GM18858 (cell line): ENCODE measurements around the gene SESTD1.

Source experiments
- ATAC-seq: cut with Tn5 transposase; IDR thresholded peaks from one replicate; pipeline ENCODE4 v1.9.1; 2021; ENCODE audit not compliant: unreplicated experiment

Gene SESTD1

DNA sequence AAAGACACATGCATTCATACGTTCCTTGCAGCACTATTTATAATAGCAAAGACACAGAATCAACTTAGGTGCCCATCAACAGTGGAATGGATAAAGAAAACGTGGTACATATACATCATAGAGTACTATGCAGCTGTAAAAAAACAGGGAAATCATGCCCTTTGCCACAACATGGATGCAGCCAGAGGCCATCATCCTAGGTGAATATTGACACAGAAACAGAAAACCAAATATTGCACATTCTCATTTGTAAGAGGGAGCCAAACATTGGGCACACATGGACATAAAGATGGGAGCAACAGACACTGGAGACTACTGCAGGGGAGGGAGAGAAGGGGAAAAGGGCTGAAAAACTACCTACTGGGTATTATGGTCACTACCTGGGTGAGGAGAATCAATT is 73.5 kb downstream of the SESTD1 start:
- ATAC-seq: no peak

DNA sequence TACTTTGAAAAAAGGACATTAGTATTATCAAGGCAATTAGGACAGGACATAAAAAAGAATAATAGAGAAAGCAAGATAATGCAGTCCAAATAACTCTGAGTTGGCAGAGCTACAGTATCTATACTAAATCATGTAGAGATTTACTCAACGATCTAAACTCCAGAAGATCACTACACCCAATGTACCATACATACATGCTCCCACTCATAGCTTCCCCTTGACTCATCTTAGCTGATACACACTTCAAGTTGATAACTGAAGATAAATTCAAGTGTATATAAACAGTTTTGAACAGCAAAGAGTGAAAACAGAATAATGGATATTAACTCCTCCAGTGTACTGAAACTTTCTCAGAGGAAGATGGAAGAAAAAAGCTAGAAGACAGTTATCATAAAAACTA is 78.5 kb downstream of the SESTD1 start:
- no peak for ATAC-seq

DNA sequence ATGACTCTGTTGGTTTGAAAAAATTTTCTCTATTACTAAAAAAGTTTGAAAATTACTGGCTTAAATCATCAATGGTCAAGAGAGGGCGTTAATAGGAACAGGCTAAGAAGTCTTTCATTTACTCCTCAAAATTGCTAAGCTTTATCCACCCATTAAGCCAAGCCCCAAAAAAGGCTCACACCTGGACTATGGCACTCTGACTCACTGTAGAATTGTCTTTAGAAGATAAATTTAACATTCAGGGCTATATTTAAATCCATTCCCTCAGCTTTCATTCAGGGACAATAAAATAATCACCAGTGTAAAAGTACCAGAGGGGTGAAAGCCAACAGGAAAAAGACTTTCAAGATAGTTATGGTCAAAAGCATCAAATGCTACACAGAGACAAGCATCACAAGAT is 80.0 kb downstream of the SESTD1 start:
- ATAC-seq: no peak

DNA sequence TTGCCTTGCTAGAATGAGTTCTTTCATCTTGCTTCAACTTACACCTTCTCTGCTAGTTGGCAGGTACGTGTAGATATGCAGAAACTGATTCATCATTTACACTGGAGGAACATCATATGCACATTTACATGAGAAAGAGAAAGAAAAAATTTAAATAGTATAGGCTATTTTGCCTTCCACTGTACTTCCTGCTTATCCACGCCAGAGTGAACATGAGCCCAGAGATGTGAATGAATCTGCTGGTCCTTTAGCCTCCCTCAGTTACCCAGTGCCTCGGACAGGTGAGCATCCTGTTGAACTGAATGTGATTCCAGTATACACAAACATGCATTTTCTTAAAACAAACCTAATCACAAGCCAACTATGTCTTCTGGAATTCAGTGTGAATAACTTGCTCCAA is 83.6 kb downstream of the SESTD1 start:
- ATAC-seq: no peak

DNA sequence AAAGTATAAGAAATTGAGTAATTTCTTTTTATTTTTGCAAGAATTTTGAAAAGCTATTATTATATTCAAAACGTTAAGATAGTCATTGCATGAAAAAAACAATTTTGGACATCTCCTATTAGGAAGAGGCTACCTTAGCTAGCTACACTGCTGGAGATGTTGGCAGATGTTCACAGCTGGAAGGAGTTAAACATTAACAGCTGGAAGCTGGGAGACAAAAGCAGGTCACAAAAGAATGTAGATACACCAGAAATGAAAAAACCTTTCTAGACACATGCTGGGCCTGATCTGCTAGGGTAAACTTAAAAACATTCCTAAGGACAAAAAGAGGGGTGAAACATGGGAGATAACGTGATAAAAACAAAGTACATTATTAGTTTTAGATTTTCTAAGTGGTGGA is 84.4 kb downstream of the SESTD1 start:
- ATAC-seq: no peak

DNA sequence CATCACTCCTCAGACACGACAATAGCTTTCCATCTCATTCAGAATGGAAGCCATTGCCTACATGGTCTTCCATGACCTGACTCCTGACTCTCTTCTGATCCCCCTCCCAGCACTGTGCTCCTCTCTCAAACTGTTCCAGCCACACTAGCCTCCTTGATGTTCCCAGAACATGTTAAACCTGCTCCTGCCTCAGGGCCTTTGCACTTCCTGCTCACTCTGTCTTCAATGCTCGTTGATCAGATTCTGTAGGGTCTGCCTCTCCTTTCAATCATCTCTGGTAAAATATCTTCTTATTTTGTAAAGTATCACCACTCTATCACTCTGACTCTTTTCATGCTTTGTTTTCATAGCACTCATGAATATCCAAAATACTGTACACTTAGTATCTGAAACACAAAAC is 84.9 kb downstream of the SESTD1 start:
- no peak for ATAC-seq

DNA sequence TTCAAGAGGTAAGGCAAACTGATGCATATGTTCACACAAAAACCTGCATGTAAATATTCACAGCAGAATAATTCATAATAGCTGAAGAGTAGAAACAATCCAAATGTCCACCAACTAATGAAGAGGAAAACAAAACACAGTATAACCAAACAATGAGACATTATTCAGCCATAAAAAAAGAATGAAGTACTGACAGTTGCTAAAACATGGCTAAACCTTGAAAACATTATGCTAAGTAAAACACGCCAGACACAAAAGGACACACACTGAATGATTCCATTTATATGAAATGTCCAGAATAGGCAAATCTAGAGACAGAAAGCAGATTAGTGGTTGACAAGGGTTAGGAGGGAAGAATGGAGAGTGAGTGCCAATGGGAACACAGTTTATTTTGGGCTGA is 86.9 kb downstream of the SESTD1 start:
- no peak for ATAC-seq

DNA sequence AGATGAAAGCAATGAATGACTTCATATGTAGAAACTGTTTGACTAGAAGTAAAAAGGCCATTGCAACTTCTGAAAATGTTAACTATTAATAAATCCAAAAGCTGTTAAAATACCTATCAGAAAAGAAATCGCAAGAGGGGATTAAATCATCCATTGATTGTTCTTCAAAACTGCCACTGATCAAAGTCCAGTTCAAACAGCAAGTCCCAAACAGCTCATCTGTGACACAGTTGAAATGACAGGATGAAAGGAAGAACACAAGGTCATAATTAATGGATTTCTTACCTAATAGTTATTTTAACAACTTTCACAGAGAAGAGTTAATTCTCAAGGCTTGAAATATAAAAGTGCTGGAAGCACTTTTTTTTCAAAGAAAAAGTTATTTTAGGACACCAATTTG is 90.4 kb downstream of the SESTD1 start:
- ATAC-seq: no peak

DNA sequence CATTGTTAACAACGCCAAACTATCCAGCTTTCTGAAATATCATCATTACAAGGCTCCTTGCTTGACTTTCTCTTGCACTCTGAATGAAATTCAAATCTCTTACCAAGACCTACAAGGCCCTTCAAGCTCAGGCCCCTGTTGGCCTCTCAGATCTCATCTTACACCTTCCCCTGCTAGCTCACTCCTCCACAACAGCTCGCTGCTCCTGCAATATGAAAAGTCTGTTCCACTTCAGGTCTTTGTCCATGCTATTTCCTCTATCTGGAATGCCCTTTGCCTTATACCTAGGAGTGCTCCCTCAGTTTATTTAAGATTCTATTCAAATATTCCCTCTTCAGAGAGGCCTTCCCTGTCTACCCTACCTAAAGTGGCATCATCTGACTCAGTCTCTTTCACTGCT is 91.7 kb downstream of the SESTD1 start:
- ATAC-seq: no peak

DNA sequence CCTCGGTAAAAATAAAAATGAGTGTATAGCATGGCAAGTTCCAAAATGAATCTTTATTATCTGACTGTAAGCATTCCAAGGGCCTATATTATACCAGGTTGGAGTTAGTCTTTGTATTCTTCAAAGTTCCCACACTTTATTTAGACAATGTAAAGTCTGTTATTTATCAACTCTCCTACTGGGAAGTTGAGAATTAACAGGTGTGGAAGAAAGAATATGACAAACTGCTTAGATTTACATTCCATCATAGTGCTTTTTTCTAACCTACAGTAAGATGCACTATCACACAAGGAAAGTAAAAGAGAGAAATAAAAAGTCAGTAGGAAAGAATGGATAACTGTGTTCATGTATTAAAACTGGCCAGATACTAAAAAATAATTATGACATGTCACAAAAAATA is 93.3 kb downstream of the SESTD1 start:
- no peak for ATAC-seq

DNA sequence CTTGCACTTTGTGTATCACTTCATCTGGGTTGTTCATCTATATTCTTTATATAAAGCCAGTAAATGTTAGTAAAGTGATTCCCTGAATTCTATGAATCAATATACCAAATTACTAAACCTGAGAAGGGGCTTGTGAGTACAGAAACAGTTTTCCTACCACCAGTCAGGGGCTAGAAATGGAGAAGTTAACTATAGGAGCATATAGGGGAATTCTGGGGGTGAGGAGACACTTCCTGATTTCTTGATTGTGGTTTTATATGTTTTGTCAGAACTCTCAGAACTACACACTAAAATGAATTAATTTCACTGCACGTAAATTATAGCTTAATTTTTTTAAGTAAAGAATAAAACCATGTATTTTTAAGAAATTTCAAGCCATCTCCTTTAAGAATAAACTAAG is 93.7 kb downstream of the SESTD1 start:
- ATAC-seq: no peak

DNA sequence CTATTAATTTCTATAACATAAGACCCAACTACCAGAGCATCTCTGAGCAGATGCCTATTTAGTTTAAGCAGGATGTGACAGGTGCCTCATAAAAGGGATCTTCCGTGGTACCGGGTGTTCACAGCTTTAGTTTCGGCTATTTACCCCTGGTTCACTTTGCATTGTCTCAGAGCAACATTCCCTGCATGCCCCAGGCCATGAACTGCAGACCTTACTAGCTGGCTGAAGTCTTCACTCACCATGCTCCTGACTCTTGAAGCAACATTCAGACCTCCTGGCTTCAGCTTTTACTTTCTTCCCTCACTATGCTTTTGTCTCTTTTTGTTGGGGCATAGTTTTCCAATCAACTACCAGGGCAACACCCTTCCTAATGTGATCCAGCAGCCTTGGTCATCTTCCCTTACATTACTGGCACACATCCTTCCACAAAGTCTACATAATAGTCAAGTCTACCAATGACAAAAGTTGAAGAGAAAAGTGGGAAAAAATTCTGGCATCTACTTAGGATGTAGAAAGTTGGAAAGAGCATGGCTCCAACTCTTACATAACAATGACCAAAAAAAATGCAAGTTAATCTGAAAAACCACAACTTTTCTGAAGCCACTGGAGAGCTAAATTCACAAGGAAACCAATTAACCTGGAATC is 99.2 kb downstream of the SESTD1 start:
- ATAC-seq: no peak

DNA sequence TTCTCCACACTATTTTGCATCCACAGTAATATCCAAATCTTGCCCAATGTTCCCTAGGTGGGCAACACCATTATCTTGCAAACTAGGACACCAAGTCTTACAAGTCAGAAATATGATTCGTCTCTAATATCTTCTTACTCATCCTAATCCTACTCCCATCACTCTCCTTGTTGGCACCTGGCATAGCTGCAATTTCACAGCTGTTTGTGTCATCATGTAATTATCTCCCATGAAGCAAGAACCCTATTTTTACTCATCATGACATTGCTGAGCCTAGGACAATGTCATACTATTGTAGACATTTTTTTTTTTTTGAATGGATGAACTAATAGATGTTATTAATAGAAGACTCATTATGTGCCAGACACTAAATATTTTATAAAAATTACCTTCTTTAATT is 123.4 kb downstream of the SESTD1 start:
- no peak for ATAC-seq

DNA sequence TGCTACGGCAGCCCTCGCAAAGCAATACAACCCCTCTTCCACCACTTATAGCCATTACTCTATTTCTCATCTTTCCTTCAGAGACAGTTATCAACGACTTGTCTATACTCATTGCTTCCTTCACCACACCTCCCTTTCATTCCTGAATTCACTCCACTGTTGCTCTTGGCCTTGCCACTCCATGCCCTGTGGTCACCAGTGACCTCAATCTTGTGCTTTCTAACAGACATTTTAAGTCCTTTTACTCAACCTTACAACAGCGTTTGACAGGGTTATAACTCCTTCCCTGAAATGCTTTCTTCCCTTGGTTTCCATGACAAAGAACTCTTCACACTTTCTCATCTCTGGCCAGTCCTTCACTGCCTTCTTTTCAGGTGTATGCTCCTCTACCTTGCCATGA is 124.1 kb downstream of the SESTD1 start:
- ATAC-seq: no peak

DNA sequence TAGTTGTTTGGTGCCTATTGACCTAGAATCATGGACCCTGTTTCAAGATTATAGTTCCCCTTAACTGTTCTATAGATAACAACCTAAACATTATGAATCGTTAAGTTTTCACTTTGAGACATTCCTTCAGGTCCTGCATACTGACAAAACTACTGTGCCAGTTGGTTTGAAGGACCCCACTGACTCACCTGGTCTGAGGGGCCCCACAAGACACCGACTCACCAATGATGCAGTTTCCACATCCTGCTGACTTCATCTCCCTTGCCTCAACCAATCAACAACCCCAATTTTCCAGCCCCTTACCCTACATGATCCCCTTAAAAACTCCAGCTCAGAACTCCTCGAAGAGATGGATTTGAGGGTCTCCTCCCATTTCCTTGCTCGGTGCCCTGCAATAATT is 125.1 kb downstream of the SESTD1 start:
- ATAC-seq: no peak

DNA sequence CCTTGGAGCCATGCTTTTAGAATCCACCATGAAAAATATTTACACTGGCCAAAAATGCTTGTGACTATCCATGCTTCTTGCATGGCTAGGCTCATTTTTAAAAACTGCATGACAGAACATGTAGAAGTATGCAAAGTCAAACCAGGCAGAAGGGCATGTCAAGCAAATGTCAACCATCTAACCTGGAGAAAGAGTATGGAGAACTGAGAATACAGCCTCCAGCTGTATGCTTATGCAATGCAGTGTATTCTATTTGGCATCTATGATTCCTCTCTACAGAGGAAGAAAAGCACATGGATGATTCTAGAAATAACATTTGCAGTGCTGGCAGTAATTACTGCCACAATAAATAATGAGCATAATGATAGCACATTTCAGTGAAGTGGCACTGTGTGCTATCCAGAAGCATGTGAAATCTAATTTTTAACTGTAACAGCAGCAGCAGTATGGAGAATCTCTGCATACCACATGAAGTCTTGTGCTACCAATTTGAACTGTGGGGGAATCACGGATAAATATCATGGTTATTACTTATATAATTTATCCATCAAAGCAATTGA is 127.4 kb downstream of the SESTD1 start:
- no peak for ATAC-seq

DNA sequence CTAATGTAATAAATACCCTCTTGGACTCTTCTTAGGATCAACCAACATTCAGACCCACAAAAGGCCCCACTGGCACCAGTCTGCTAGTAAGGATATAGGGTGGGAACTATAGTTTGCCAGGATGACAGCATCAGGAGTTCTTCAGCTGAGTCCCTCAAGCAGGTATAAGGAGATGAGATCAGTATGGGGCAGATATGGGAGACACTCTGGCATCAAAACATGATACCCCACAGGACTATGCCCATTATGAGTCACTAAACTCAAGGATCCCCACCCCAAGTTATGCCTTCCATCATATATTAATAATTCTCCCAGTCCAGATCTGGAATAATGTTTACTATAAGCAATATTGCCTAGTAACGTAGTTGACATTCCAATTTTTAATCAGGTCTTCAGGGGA is 131.6 kb downstream of the SESTD1 start:
- ATAC-seq: no peak

DNA sequence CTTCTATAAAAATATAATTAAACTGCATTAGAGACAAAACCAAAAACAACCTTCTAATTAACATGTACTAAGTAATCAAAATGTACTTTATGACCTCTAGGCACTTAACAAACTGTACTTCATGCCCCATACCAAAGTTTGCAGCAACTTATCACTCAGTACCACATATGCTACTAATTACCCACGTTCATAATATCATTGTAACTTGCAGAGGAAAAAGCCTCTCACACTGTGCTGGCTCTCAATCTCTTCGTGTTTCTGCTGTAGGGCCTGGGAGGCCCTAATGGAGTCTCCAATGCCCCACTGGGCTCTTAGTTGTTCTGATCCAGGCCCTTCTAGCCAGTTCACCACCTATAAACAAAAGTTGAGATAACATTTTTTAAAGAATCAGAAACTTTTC is 132.6 kb downstream of the SESTD1 start:
- no peak for ATAC-seq

DNA sequence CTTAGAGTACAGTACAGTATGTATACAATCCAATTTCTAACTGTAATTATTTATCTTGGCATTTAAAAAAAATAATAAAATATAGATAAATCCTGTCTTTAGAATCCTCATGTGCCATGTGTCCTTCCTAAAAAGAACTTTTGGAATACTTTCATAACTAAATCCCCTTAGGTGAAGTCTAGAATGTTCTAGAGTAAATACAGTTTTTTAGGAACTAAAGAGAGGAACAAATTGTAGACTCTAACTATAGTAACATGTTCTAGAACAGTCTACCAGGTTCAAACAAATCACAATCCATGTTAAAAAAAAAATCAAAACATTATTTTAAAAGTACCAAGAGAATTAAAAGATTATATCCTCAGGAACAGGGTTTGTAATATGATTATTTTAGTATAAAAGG is 134.1 kb downstream of the SESTD1 start:
- no peak for ATAC-seq

DNA sequence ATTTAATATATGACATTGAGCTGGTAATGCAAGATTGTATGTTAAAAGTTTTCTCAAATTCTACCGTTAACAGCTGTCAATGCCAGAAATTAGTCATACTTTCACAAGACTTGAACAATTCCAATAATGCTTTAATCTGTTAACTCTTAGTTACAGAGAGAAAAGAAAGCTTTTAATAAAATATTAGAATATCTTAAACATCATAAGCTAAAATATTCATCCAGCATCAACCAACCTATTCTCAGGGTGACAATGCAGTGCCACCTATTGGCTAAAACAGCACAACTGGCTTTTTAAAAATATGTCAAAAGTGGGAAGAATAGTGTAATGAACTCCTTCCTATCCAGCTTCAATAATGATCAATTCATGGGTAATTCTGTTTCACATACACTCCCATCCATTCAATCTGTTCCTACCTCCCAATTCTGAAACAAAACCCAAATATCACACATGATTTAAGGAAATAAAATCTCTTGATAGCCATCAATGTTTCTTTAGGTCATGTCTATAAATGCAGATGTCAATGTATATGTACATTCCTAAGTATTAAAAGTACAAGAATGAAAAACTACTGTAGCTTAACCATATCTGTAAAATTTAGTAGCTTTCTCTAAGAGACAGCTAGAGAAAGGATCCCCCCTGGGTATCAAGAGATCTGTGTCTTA is 134.9 kb downstream of the SESTD1 start:
- no peak for ATAC-seq

DNA sequence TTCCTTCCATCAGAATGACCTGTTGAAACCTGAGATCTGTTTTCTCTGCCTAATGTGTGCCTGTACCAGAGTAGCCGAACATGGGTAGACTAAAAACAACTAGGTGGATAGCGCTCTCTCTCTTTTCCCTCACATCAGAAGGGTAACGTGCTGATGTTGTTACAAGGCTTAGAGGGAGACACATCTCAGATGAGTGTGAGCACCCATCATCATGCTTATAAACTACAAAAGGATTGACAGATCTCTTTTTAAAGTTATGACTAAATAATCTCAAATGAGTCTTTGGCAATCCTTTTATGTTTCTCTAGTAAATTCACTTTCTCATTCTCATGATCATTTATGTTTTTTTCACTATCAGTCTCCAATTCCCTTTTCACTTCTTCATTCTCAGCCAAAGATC is 139.2 kb downstream of the SESTD1 start:
- no peak for ATAC-seq

DNA sequence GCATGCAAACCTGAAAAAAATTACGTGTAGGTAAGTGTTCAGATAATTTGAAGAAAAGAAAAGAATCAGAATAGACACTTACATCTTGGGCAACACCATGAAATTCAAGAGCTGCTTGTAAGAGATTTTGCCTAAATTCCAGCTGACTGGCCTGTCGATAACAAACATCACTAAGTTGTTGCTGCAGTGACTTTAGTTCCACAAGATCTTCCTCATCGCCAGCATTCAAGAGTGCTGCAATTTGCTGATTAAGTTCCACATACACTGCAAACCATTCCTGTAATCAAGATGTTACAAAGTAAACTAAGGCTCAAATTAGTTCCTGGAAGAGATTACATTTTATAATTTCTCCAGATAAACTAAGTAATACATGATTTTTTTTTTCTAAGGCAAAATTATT is 140.3 kb downstream of the SESTD1 start:
- no peak for ATAC-seq

DNA sequence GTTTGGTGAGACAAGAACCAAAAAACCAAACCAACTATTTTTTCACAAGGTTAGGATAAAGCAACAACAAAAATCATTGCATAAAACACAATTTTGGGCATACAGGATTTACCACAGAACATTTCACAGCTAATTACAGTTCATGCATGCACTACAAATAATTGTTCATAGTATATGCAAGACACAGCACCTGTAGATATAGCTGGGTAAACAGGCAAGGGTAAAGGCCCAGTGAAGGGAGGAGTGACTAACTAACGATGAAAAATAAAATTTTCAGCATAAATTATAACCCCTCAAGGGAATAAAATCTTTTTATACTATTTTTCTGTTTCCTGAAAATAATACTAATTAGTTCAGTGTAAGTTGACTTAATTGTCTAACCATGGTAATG is 141.4 kb downstream of the SESTD1 start:
- ATAC-seq: no peak
